Effector CD8-positive, alpha-beta T cell (primary cell): ENCODE data around the gene GHR.

Experiments used
- DNase-seq: peaks from one replicate; lab custom pipeline; 2025; lab: John Stamatoyannopoulos, UW

GHR gene

DNA sequence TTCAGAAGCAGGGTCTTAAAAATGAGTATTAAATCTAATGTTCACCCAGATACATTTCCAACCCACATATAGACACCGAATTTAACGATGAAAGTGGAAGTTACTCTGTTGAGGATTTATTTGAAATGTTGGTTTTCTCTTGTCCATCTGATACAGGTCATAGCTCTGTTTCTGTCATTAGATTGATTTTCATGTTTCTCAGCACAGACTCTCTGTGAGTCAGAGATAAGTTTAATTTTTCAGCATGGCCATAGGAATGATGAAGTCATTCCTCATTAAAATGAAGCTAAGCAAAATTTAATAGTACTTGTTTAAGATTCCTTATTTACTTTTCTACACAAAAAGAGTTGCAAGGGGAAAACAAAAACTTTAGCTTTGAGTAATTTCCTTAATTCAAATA is 38.8 kb downstream of the GHR start:
- no peak for DNase-seq

DNA sequence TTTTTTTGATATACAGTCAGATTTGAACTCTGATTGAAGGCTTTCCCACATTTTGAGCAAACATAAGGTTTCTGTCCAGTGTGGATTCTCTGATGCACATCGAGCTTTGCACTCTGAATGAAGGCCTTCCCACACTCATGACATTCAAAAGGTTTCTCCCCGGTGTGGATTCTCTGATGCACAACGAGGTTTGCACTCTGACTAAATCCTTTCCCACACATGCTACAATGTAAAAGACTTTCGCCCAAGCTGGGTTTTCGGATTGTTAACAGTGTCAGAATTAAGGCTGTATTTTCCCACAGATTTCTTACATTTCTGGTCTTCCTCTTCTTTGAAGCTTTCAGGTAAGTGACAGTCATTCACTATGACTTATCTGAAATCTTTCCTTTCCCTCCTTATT is 44.3 kb downstream of the GHR start:
- DNase-seq: no peak

DNA sequence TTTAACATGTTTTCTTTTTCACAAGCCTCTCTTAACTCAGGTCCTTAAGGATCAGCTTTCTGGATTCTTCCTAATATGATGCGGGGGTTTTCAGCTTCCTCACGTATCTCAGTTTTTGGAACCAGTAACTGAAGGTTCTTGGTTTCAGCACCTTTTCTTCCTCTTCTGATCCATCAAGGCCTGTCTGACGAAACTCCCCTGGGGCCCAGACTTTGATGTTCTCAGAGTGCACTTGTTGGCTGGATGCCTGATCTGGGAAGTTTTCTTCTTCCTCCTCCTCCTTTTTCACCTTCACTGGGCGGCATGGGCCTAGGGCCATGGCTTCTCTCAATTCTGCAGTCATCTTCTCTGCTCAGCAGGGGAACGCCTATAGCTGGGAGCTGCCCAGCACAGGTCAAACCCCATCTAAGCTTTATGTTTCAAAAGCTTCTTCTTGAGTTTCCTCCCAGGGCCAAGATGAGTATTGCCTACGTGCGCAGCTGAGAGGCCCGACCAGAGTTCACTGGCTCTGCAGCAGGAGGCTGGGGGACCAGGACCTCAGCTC is 44.8 kb downstream of the GHR start:
- DNase-seq: no peak

DNA sequence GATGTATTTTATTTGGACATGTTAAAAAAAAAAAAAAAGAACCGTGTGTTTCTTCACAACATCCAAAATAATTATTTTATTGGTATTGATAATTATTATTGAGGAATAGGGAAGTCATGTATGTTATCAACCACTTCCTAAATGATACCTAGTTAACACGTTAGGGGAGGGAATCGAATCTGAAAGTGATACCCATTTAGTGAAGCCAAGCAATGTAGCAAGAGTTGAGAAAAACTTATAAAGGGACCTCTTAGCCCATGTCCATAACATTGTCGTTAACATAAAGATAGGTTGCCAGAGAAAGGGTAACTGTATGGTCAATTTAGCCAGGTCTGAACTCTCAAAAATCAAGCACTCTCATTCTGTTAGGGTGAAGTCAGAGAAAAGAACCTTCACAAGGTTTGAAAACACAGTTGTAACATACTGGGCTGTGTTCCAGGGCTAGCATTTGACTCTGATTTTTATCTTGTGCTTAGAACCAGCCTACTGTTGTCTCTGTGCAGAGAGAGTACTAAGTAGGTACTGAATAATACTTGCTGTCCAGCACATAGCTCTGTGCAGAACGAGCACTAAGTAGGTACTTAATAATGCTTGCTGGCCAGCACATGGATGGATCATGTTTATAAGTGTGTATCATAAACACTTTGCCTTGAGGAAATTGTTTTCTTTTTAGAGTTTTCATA is 60.4 kb downstream of the GHR start:
- no peak for DNase-seq

DNA sequence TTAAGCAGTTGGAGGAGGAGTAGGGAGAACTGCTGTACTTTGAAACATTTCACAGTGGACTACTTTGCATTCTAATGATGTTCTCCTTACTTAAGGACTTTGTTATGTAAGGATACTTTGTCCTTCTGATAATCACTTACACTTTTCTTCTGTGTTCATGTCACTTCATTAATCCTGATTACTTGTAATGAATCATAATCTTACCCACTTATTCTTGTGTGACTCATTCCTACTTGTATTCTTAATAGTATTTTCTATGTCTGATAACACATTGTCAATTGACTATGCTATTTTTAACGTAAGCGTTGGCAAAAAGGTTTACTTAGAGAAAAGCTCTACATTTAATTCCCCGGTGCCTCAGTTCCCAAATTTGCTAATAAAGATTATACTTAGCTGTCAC is 63.8 kb downstream of the GHR start:
- DNase-seq: no peak

DNA sequence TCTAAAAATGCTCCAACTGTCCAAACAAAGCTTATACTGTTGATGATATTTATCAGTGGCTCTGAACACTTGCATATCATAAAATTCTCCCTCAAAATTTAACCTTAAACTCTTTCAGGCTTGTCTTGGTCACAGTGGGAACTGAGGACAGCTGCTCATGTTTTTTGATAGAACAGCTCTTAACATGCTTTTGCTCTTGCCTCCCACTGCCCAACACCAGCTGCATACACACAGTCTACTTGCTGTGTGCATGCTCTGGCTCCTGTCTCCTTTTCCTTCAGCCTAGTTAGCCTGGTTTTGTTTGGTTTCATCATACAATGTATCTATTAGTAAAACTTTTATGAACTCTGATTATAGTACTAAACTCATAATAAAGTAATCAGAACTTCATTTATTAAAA is 64.6 kb downstream of the GHR start:
- no peak for DNase-seq

DNA sequence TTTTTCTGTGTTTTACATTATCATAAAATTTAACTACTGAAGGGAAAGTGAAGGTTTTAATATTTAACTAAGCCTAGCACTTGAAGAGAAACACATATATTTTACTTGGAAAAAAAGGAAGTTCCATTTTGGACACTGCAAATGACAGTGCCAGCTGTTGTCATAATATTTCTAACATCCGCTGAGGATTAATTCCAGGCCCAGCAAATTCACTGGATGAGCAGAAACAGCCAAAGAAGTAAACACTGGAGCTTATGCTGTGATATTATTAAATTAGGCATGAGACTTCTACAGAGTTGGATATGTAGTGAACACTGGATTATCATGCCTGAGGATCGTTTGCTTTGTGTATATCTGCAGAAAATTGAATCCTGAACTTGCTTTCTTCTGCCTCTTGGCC is 67.6 kb downstream of the GHR start:
- DNase-seq: no peak

DNA sequence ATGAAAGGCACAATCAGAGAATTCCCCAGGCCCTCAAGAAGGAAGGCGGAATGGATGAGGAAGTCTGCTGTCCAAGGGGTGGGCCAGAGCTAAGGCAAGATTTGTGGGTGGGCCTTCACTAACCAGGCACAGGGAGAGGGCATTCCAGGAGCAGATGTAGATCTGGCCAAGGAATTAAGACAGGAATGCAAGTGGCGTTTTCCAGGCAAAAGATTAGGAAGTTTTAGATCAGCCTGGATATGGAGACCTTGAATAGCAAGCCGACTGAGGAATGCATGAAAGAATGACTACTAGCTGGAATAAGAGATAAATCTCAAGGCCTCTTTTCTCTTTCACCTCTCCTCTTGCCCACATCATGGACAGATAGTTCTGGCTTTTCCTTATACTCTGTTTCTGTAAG is 68.5 kb downstream of the GHR start:
- DNase-seq: no peak

DNA sequence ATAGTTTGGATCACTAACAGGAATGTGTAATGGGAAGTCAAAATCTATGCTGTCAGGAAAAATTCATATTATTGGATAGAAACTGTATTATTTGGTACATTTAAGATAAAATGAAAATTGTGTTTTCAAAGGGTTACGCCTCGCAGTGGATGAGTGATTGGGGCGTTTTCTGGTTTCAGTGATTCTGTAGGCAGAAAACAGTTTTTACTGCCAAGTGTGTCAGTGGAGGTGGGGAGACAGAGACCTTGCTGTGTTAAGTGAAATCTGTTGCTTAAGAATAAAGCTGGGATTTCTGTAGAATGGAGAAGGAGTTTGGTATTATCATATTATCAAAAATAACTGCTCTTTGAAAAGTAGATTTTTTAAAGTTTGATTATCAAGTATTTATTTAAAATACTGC is 69.7 kb downstream of the GHR start:
- no peak for DNase-seq

DNA sequence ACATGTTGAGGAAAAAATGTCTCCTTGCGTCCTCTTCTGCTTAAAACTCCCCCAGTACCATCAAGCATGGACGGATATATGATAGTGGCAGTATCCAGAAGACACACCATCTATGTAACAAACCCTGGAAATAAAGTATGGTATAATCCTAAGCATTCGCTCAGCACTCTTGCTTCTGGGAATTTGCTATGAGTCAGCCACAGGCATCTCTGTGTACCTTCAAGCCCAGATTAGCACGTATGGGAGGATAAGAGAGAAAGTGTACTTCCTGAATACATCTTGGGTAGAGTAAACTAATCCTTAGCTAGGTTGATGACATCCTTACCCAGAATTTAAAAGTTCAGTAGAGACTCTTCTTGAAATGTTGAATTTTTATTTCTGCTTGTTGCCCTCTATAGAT is 71.2 kb downstream of the GHR start:
- no peak for DNase-seq

DNA sequence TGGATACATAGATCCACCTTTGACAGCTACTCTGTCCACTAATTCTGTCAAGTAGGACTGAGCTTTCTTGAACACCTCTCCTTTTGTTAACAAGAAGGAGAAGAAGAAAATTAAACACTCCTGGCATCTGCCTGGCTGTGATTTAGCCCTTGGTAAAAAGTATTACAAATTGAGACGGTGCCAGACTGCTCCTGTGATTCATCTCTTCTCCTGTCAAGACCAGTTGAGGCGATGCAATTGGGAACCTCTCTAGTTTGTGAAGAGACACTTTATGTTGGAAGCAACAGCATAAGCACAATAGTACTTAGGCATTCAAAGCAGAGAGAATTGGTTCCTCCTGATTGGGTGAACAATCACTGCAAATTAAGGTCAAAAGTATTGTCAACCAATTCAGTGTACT is 72.7 kb downstream of the GHR start:
- DNase-seq: no peak

DNA sequence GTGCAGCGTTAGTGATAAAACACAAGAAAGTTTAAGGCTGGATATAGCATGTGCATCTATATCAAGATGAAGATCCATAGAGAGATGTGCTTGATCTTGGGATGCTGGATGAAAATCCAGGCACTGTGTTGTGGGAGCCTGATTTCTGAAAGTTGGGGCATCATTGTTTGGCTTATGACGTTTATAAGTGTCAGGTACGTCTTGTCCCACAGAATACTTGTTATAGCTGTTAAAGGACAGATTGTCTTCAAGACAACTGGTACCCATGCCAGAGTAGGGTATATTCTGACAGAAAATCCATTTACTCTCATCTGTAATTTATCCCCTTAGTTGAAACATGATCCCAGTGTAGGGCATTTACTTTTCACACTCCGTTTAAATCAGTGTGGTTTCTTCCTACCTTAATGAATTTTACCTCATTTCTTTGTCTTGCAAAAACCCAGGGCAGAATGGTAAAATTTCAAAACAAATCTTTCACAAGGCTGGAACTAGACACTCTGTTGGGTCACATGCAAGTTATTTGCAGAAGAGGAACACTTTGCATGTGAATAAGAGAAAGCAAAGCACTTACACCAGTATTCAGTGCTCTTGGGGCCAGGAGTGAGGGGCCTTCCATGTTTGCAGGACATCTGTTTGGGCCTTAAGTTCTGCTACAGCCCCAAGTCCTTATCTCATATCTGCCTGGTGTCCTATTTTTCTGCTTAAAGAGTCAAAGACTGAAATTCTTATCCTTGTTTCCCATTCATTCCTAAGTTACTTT is 73.3 kb downstream of the GHR start:
- no peak for DNase-seq

DNA sequence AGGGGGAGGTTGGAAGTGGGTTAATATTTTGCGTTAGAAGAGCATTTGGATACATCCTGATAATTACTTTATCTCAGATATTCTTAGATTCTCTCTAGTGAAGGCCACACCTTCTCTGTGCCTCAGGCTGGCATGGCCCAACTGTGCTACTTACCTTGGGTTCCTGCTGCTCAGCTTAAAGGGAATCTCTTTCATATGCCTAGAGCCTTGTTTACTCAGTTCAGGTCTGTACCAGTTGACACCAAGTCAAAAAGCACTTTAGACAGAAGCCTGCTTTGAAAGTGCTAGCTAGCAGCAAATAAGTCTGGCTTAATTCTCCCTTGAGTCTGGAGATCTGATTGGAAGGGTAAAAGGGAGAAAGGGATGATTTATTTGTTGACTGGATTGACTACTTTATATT is 74.8 kb downstream of the GHR start:
- DNase-seq: no peak

DNA sequence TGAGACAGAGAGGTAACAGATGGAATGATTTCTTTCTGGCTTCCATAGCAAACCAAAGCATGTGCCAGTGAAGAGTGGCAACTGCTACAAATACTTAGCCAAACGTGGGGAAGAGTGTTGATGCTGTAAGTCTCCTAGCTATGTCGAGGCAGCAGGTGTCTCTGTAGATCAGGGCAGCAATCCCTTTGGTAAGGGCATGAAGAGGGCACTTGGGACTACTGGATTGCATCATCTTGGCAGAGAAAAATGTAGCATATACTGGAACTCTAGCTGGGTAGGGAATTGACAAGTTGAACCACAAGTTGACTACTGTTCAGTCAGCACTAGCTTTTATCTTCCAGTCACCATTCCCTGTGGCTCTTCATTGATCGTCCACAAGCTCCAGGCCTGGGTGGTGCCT is 75.8 kb downstream of the GHR start:
- no peak for DNase-seq

DNA sequence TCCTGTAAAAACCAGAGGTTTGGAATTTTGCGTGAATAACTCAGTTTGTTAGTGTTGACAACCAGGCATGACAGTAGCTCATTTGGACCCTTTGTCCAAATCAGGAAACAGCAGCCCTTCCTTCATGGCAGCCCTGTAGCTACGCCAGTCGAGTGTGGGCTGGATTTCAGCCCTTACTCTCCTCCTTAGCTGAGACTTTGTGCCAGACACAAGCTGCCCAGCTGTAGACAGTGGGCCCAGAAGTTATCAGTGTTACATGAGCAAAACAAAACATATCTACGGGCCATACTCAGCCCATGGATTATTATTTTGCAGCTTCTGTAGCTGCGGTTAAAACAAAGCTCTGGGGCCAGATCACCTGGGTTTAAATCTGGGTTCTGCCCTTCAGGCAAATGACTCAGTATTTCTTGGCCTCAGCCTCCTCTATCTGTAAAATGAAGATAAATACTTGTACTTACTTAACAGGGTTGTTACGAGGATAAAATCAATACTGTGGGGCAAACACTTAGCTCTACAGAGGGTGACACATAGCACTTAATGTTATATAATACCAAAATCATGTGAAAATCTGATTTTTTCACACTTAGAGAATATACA is 76.9 kb downstream of the GHR start:
- DNase-seq: no peak

DNA sequence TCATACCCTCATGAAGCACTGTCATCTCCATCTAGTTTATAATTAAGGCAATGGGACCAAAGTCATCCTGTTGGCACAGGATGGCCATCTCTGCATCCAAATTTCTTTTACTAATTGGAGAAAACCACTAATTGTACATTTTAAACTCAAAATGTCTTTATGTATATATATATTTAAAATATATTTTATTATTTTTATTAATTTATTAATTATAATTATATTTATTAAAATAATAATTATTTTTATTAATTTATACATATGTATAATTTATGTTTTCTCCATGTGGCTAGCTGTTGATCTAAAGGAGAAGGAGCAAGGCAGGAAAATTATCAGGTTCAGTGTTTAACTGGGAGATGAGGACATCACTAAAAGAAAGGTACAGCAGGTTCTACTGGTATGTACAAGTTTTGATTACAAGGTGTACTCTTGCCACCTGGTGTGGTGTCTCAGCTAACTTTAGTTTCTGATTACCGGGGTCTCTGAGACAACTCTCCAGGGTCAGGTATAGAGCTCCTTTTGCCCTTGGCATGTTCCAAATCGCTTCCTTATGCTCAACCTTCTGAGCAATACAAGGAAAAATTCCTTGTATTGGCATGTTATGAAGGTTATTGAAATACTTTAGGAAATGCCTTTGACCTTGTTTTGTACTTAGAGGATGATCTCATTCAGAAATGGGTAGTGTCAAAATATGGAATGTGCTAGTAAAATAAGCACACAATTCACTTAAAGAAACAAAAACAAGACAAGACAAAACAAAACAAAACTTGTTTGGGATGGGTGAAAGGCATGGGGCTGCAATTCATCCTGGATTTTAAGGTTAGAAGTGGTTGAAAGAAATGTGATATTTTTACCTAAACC is 79.6 kb downstream of the GHR start:
- no peak for DNase-seq

DNA sequence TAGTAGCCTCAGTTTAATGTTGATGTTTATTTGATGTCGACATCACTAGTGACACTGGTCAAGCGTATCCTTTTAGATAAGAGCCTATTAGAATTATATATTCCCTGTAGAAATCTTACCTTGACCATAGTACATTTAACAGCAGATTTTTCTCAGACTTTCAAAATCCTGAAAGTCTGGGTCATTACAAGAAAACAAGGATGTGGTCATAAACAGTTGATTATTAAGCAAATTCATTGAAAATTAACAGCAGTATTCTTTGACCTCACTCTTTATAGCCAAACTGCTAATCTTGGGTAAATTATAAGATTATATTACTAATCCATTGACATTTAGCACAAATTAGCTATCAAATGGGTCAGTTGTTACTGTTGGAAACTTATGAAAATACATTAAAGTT is 83.4 kb downstream of the GHR start:
- no peak for DNase-seq

DNA sequence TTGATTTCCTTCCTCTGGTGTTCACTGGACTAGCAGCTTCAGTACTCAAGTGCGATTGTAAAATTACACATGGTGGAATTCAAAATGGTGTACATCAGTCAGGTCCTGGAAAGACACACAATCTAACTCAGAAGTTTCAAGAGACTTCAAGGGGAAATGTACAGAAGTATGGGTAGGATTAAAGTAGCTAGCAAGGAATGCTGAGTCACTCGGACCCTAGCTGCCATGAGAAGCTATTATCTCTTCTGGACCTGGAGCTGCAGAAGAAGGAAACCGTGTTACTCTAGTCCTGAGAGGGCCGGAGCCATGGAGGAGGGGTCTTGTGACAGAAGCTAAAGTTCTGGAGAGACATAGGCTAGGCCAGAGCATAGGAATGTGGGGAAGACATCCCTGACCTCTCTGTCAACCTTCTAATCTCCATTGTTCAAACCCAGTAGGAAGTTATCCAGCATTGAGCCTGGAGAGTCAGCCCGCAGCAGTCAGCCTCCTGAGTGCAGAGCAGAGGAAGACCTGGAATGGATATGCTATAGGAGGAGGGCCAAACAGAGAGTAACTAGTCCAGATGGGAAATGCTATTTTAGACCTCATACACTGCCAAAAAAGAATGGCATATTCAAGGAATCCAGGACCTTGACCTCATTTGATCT is 84.3 kb downstream of the GHR start:
- no peak for DNase-seq

DNA sequence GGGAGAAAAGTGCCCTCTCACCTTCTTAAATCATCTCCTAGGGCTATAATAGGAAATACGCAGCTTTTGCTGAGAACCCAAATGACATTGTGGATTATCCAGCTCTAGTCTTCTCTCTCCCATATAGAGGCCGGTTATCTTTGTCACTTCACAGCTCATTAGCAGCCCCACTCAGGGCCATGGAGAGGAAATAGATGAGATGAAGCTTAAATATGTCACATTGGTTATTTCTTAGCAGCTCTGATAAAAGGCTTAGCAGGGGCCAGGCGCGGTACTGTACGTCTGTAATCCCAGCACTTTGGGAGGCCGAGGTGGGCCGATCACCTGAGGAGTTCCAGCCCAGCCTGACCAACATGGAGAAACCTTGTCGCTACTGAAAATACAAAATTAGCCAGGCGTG is 90.0 kb downstream of the GHR start:
- no peak for DNase-seq

DNA sequence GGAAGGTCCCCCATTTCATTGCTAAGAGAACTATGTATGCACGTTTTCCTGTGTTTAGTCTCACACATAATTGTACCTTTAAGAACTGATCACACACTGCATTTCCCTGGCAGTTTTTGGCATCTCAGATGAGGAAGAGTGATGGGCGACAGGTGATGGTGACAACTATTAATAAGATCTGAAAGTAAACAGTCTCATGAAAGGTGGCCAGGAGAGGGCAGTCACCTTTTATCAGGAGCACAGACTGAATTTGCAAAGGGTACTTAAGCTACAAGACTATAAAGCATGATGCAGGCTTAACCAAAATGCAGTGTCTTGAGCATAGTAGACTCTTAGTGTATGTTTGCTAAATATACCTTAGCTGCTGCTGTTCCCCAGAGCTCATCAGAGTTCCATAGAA is 91.5 kb downstream of the GHR start:
- no peak for DNase-seq

DNA sequence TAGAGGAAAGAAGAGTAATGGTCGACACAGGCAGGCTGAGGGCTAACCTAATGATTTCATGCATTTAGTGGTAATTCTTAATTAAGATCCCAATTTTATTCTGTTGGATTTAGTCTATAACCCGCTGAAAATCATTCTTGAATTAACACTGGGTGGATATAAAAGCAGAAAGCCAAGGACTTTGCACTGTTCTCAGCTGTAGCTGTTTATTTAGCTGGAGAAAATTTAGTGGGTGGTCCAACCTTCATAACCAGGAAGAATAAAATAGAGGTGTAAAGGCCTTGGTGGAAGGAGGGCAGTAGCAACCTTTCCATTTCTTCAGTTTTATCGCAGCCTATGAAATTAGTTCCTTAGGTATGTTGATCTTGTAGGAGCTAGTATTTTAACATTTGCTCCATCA is 92.3 kb downstream of the GHR start:
- no peak for DNase-seq
